Spleen (tissue), 11 donors: Measurements from ENCODE around the gene FAM199X. TPM values are rescaled to one million over a fixed set of nuclear protein-coding genes. Genes with fewer than 3 reads are reported as not detected.
A peak's percentile ranks its signal among the peaks of the same experiment; 100 is the strongest.

Experiments used
- DNase-seq: peaks from one replicate; pipeline ENCODE4 v3.0.0-alpha.2; 2020
- H3K27ac ChIP-seq, 8 donors: fragments of 200-600 bp; sonication (generic) in 7 of 8; 1 replicate in 4 of 8; 2 replicates in 4 of 8; pipeline versions ENCODE4 v1.5.0 to v1.8.0; 2016 to 2021; ENCODE audit warnings: inconsistent platforms in 4 of 8, mild to moderate bottlenecking in 4 of 8, moderate library complexity in 1 of 8
- H3K27me3 ChIP-seq, 7 donors: fragments of 200-600 bp; sonication (generic) in 6 of 7; replicated peaks in 1 of 7; 1 replicate in 4 of 7; 2 replicates in 3 of 7; pipeline versions ENCODE4 v1.5.0 to v1.8.0; 2016 to 2021; ENCODE audit warnings: inconsistent platforms in 3 of 7, mild to moderate bottlenecking in 1 of 7
- H3K36me3 ChIP-seq, 6 donors: fragments of 200-600 bp; sonication (generic) in 5 of 6; 1 replicate in 4 of 6; 2 replicates in 2 of 6; pipeline versions ENCODE4 v1.5.0 to v1.8.0; 2016 to 2021; ENCODE audit warnings: inconsistent platforms in 2 of 6
- H3K4me1 ChIP-seq, 6 donors: fragments of 200-600 bp; sonication (generic) in 5 of 6; 1 replicate in 3 of 6; 2 replicates in 3 of 6; pipeline versions ENCODE4 v1.5.0 to v1.8.0; 2016 to 2021; ENCODE audit warnings: inconsistent platforms in 3 of 6
- H3K4me3 ChIP-seq, 8 donors: fragments of 200-600 bp; sonication (generic) in 7 of 8; 1 replicate in 4 of 8; 2 replicates in 4 of 8; pipeline versions ENCODE4 v1.5.0 to v1.8.0; 2016 to 2021; ENCODE audit warnings: inconsistent platforms in 4 of 8, mild to moderate bottlenecking in 4 of 8, moderate library complexity in 2 of 8
- H3K9me3 ChIP-seq, 8 donors: fragments of 200-600 bp; sonication (generic) in 7 of 8; 1 replicate in 4 of 8; 2 replicates in 4 of 8; pipeline versions ENCODE4 v1.5.0 to v1.8.0; 2016 to 2021; ENCODE audit warnings: inconsistent platforms in 4 of 8
- CTCF ChIP-seq, 11 experiments: fragments of 200-600 bp in 7 of 11; fragments of 450-650 bp in 4 of 11; sonication (generic) in 4 of 11; IDR thresholded peaks in 8 of 11; conservative IDR thresholded peaks in 3 of 11; 1 replicate in 7 of 11; 2 replicates in 4 of 11; pipeline versions ENCODE4 v1.4.0 to v1.8.0; 2016 to 2021; ENCODE audit warnings: antibody characterized with exemption in 11 of 11, inconsistent platforms in 4 of 11, mild to moderate bottlenecking in 1 of 11
- POLR2A ChIP-seq, 3 donors: fragments of 450-650 bp; IDR thresholded peaks; one replicate each; pipeline ENCODE4 v1.5.1; 2017; ENCODE audit warnings: antibody characterized with exemption in 3 of 3, mild to moderate bottlenecking in 1 of 3
- POLR2AphosphoS5 ChIP-seq, 3 donors: sonication (generic); formaldehyde crosslinking; IDR thresholded peaks; one replicate each; pipeline ENCODE4 v1.5.1; 2017; ENCODE audit warnings: antibody characterized with exemption in 3 of 3
- WGBS, 5 donors: extraction: QIAGEN DNeasy Blood & Tissue Kit in 3 of 5; methylation state at CpG; one replicate each; pipeline versions ENCODE4 v1.1.5 to v1.1.7; 2013 to 2018; 5-methylcytosine and 5-hydroxymethylcytosine counted together
- intact Hi-C: fragments of 100-400 bp; cut with DNase I; formaldehyde crosslinking; loops from one replicate; pipeline ENCODE4 v1.15.0; 2023; ENCODE audit warnings: low total_unique reads
- polyA plus RNA-seq, 3 donors: library from polyadenylated mRNA; stranded (reverse); fragments of 200-250 nt; gene quantifications; one replicate each; pipeline ENCODE4 v1.2.1, GENCODE V29; 2013
- total RNA-seq, 7 donors: library from RNA; depleted of rRNA in 3 of 7; stranded (reverse); fragments of >200 nt in 3 of 7; fragmentation: NEBNext Ultra II Directional in 4 of 7; extraction: Animal tissue kit (Norgen Biotek cat#: 25700) in 4 of 7; gene quantifications; one replicate each; pipeline versions ENCODE4 v1.1.0 to v1.2.1, GENCODE V29; 2016 to 2021
- donor health status: healthy with polysubstance abuse.
- donor health status: DM: no; HTN: no; CAD: no; lungs with moderate emphysema.
- donor health status: DM: no; HTN: no; CAD: no.
- donor health status: Bipolar disorder and iron deficiency.
- donor health status: healthy.
- donor health status: DM: no; HTN: no; CAD: no.
- donor health status: DM: yes; HTN: yes; CAD: no.

FAM199X gene
- total and polyA plus RNA-seq, 10 donors = 5.5 to 24.6 (median 16.1) TPM

- Histone ChIP-seq H3K36me3 (peaks cover 0 to 81% (median 27%) of the 10 kb centered on the region in 6 donors), H3K4me1 (no peaks in the 10 kb centered on the region), H3K4me3 (no peak overlapping the region), H3K9me3 (no peaks in the 10 kb centered on the region), H3K27ac (no peak overlapping the region), H3K27me3 (no peaks in the 10 kb centered on the region)
- intact Hi-C loops = no loop called here
- WGBS, 5 donors = 51 to 90% (median 64%) methylated on average over 3 to 5 of the region's 5 CpGs
- DNase-seq = no peak
- TF ChIP-seq CTCF (IDR thresholded peaks at IDR 0.05 in 8 of 11, conservative IDR thresholded peaks at IDR 0.05 in 3 of 11) = no peak
- TF ChIP-seq POLR2A (IDR thresholded peaks at IDR 0.05) = no peak
- no peak for TF ChIP-seq POLR2AphosphoS5 (IDR thresholded peaks at IDR 0.05)
Observed at GRCh38 chrX:104189837-104190236, 23.6 kb downstream of the FAM199X start.

GRCh38 chrX:104193485-104193884, 27.2 kb downstream of the FAM199X start:
- Histone ChIP-seq H3K4me3 (no peak overlapping the region), H3K9me3 (no peaks in the 10 kb centered on the region), H3K27me3 (no peaks in the 10 kb centered on the region), H3K36me3 (peaks cover 0 to 68% (median 16%) of the 10 kb centered on the region in 6 donors), H3K27ac (no peak overlapping the region), H3K4me1 (no peaks in the 10 kb centered on the region)
- intact Hi-C loops = no loop called here
- no peak for TF ChIP-seq CTCF (IDR thresholded peaks at IDR 0.05 in 8 of 11, conservative IDR thresholded peaks at IDR 0.05 in 3 of 11)
- TF ChIP-seq POLR2AphosphoS5 (IDR thresholded peaks at IDR 0.05) = no peak
- no peak for TF ChIP-seq POLR2A (IDR thresholded peaks at IDR 0.05)
- DNase-seq = no peak
- WGBS, 5 donors = 80 to 97% (median 91%) methylated on average over 2 of the region's 2 CpGs

GRCh38 chrX:104195013-104195412, 28.8 kb downstream of the FAM199X start:
- intact Hi-C loops = no loop called here
- TF ChIP-seq CTCF (IDR thresholded peaks at IDR 0.05 in 8 of 11, conservative IDR thresholded peaks at IDR 0.05 in 3 of 11) (no peak), POLR2AphosphoS5 (IDR thresholded peaks at IDR 0.05) (no peak), POLR2A (IDR thresholded peaks at IDR 0.05) (no peak)
- 38 to 86% (median 60%) methylated on average over 1 of the region's 1 CpG for WGBS, 5 donors

GRCh38 chrX:104195489-104196084, 29.3 kb downstream of the FAM199X start:
- intact Hi-C loops = no loop called here
- H3K36me3 ChIP-seq = peaks cover 0 to 54% (median 8%) of the 10 kb centered on the region in 6 donors
- H3K27ac ChIP-seq = no peak overlapping the region
- no peak for TF ChIP-seq POLR2A (IDR thresholded peaks at IDR 0.05)
- peak in 10 of 11 experiments; percentile 7 to 77 (median 65) for TF ChIP-seq CTCF (IDR thresholded peaks at IDR 0.05 in 8 of 11, conservative IDR thresholded peaks at IDR 0.05 in 3 of 11)
- 88 to 100% (median 97%) methylated on average over 1 of the region's 1 CpG for WGBS, 5 donors
- no peaks in the 10 kb centered on the region for H3K27me3 ChIP-seq
- no peaks in the 10 kb centered on the region for H3K9me3 ChIP-seq
- H3K4me1 ChIP-seq = no peaks in the 10 kb centered on the region
- DNase-seq = no peak
- no peak overlapping the region for H3K4me3 ChIP-seq

More at GRCh38 chrX:104195013-104195412, 28.8 kb downstream of the FAM199X start:
- Histone ChIP-seq H3K27me3 (no peaks in the 10 kb centered on the region), H3K4me1 (no peaks in the 10 kb centered on the region), H3K9me3 (no peaks in the 10 kb centered on the region), H3K36me3 (peaks cover 0 to 54% (median 11%) of the 10 kb centered on the region in 6 donors), H3K27ac (no peak overlapping the region), H3K4me3 (no peak overlapping the region)
- no peak for DNase-seq
